HG03135 (cell line): ENCODE measurements around the gene TSNAX.
"Not testable (repeated sequence)": the region's sequence is repeated elsewhere in the genome, so short reads cannot be mapped to it uniquely, and the experiment has no call there.

ENCODE experiments used
- ATAC-seq: cut with Tn5 transposase; IDR thresholded peaks from one replicate; pipeline ENCODE4 v1.9.1; 2021; ENCODE audit warnings: mild to moderate bottlenecking, moderate library complexity; ENCODE audit not compliant: unreplicated experiment

Gene TSNAX

GRCh38 chr1:231558708-231559185, 30.3 kb downstream of the TSNAX start:
- ATAC-seq: no peak

GRCh38 chr1:231561647-231562383, 33.3 kb downstream of the TSNAX start:
- ATAC-seq: no peak

- no peak for ATAC-seq
Measured at GRCh38 chr1:231563247-231563646, 34.8 kb downstream of the TSNAX start.

- ATAC-seq: no peak
Measured at GRCh38 chr1:231564373-231564772, 35.9 kb downstream of the TSNAX start.

DNA sequence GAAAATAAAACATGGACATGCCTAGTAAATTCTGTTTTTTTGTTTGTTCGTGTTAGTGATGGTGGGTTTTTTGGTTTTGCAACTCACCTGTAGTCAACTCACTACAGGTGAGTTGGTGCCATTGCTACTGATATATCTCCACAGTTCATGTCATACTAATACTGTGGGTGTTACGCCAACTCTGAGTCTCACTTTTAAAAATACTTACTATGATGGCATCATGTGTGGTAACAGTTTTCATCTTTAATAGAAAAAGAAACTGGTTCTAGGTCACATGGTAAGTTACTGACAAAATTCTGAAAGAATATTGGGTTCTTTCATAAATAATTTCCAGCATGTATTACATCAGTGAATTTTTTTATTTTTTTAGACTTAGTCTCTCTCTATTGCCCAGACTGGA, 38.0 kb downstream of the TSNAX start:
- no peak for ATAC-seq

GRCh38 chr1:231570262-231570661, 41.8 kb downstream of the TSNAX start:
- ATAC-seq: not testable (repeated sequence)

DNA sequence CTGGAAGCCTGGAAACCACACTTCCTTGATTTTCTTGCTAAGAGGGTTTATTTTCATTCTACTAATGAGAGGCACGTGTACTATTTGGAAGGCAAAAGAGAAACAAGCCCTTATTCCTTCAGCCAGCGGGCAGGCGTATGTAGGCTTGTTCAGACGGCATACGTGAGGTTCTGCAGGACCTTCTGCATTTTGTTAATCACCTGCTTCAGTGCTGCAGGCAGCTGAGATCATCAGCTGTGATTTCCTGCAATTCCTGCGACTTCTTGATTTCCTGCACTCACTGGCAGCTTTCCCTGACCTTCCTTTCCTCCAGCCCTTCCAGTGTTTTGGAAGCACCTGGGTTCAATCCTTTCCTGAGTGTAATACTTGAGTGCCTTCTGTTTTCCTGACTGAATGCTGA, 43.4 kb downstream of the TSNAX start:
- no peak for ATAC-seq

DNA sequence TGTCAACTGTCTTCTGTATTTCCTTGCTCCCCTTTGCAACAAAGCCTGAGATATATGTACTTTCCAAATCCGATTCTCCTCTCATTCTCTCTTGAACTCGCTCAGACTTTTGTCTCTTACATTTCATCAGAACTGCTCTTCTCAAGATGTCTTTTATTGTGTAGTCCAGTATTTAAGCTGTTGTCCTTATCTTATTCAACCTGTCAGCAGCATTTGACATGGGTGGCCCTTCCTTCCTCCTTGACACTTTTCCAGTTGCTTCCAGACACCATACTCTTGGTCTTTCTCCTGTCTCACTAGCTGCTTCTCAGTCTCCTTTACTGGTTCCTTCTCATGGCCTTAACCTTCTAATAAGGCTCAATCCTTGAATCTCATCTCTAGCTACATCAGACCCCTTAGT, 47.0 kb downstream of the TSNAX start:
- ATAC-seq: no peak

GRCh38 chr1:231576804-231577718, 48.6 kb downstream of the TSNAX start:
- ATAC-seq: no peak

DNA sequence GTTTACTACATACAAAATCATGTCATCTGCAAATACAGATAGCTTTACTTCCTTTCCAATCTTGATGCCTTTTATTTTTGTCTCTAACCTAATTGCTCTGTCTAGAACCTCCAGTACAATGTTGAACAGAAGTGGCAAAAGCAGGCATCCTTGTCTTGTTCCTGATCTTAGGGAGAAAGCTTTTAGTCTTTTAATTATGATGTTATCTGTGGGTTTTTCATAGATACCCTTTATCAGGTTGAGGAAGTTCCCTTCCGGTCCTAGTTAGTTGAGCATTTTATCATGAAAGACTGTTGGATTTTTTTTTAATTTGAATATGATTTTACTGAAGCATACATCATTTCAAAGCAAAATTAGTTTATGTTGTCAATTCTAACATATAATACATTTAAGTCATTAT, 52.4 kb downstream of the TSNAX start:
- no peak for ATAC-seq

- ATAC-seq: no peak
Measured at GRCh38 chr1:231581859-231582258, 53.4 kb downstream of the TSNAX start.

GRCh38 chr1:231583376-231583775, 54.9 kb downstream of the TSNAX start:
- no peak for ATAC-seq

DNA sequence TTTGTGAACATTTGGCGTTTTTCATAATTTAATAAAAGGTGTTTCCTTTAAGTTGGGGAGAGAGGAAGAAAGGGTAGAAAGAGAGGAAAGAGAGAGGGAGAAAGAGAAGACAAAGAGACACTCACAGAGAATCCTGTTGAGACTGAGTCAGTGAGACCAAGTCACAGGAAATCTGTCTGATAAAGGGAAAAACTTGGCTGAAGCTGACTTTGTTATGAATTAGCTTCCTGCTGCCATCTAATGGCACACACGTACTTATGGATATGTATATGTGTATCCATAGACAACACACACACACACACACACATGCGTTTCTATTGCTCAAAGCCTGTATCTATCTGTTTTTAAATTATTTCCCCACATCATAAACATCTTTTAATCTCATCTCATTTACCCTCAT, 55.6 kb downstream of the TSNAX start:
- no peak for ATAC-seq

- ATAC-seq: no peak
Measured at GRCh38 chr1:231584921-231585320, 56.5 kb downstream of the TSNAX start.

GRCh38 chr1:231590453-231591198, 62.2 kb downstream of the TSNAX start:
- no peak for ATAC-seq

- no peak for ATAC-seq
Measured at GRCh38 chr1:231591466-231591865, 63.0 kb downstream of the TSNAX start.

- no peak for ATAC-seq
Measured at GRCh38 chr1:231592809-231593208, 64.3 kb downstream of the TSNAX start.

DNA sequence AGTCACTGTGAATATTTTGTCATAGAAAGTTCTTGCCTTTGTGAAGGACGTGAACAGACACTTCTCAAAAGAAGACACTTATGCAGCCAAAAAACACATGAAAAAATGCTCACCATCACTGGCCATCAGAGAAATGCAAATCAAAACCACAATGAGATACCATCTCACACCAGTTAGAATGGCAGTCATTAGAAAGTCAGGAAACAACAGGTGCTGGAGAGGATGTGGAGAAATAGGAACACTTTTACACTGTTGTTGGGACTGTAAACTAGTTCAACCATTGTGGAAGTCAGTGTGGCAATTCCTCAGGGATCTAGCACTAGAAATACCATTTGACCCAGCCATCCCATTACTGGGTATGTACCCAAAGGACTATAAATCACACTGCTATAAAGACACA, 64.8 kb downstream of the TSNAX start:
- ATAC-seq: not testable (repeated sequence)

- ATAC-seq: no peak
Measured at GRCh38 chr1:231594123-231594522, 65.7 kb downstream of the TSNAX start.

- ATAC-seq: no peak
Measured at GRCh38 chr1:231594749-231595148, 66.3 kb downstream of the TSNAX start.

- no peak for ATAC-seq
Measured at GRCh38 chr1:231596337-231596791, 67.9 kb downstream of the TSNAX start.
